Esophagus squamous epithelium (tissue), 5 donors: ENCODE results near the gene DENND4C. TPM values are rescaled to one million over a fixed set of nuclear protein-coding genes. Genes with fewer than 3 reads are reported as not detected.
"Not testable (repeated sequence)": the region's sequence is repeated elsewhere in the genome, so short reads cannot be mapped to it uniquely, and the experiment has no call there.

Source experiments
- DNase-seq: peaks from one replicate; lab custom pipeline; 2025; lab: John Stamatoyannopoulos, UW
- H3K27ac ChIP-seq, 4 donors: fragments of 200-600 bp; sonication (generic); one replicate each; pipeline ENCODE4 v1.5.1; 2016 to 2019; ENCODE audit warnings: mild to moderate bottlenecking in 1 of 4
- H3K27me3 ChIP-seq, 4 donors: fragments of 200-600 bp; sonication (generic); 1 replicate in 3 of 4; 2 replicates in 1 of 4; pipeline versions ENCODE4 v1.5.1 to v1.6.0; 2017 to 2021; ENCODE audit warnings: antibody characterized with exemption in 1 of 4
- H3K36me3 ChIP-seq, 3 donors: fragments of 200-600 bp; sonication (generic); one replicate each; pipeline ENCODE4 v1.5.1; 2016 to 2019
- H3K4me1 ChIP-seq, 3 donors: fragments of 200-600 bp; sonication (generic); one replicate each; pipeline ENCODE4 v1.5.1; 2017 to 2019
- H3K4me3 ChIP-seq, 4 donors: fragments of 200-600 bp; sonication (generic); 1 replicate in 3 of 4; 2 replicates in 1 of 4; pipeline ENCODE4 v1.5.1; 2016 to 2019; ENCODE audit warnings: mild to moderate bottlenecking in 2 of 4, moderate library complexity in 1 of 4
- H3K9me3 ChIP-seq, 3 donors: fragments of 200-600 bp; sonication (generic); one replicate each; pipeline ENCODE4 v1.5.1; 2016 to 2019
- POLR2A ChIP-seq, 4 donors: fragments of 450-650 bp; IDR thresholded peaks; one replicate each; pipeline ENCODE4 v1.6.1; 2017; ENCODE audit warnings: antibody characterized with exemption in 4 of 4, mild to moderate bottlenecking in 4 of 4, moderate library complexity in 3 of 4
- WGBS, 2 donors: methylation state at CpG; one replicate each; pipeline ENCODE4 v1.1.5; 2018; 5-methylcytosine and 5-hydroxymethylcytosine counted together
- intact Hi-C: fragments of 100-400 bp; cut with DNase I; formaldehyde crosslinking; loops from one replicate; pipeline ENCODE4 v1.15.0; 2022
- total RNA-seq, 4 donors: library from RNA; depleted of rRNA; stranded (reverse); fragments of >200 nt; gene quantifications; one replicate each; pipeline ENCODE4 v1.1.0, GENCODE V29; 2016
- TF ChIP-seq, protein P1 (sequence below), 6 experiments: fragments of 450-650 bp in 4 of 6; fragments of 200-600 bp in 2 of 6; sonication (generic) in 2 of 6; IDR thresholded peaks; one replicate each; pipeline ENCODE4 v1.5.1; 2016 to 2019; ENCODE audit warnings: antibody characterized with exemption in 6 of 6, mild to moderate bottlenecking in 4 of 6, moderate library complexity in 4 of 6
- donor health status: DM: yes; HTN: yes; CAD: no.

The DENND4C gene
- total RNA-seq, 4 donors from 2014 or later, result 32.7 to 65.8 (median 50.7) TPM

DNA sequence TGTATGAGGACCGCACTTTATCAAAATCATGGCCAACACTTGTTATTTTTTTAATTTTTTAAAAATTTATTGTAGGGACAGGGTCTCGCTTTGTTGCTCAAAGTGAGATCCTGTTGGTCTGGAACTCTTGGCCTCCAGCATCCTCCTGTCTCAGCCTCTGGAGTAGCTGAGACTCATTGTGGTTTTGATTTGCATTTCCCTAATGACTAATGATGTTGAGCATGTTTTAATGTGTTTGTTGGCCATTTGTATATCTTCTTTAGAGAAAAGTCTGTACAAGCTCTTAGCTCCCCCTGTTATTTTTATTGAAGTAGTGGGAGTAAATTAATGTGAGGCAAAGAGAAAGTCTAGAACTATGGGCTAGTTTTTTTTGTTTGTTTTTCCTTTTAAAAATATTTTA, 151.2 kb downstream of the DENND4C start:
- H3K27me3 ChIP-seq, result no peaks in the 10 kb centered on the region
- no peak overlapping the region for H3K4me3 ChIP-seq
- DNase-seq, result no peak
- peaks cover 0 to 22% (median 2%) of the 10 kb centered on the region in 3 donors for H3K36me3 ChIP-seq
- TF ChIP-seq, protein P1, sequence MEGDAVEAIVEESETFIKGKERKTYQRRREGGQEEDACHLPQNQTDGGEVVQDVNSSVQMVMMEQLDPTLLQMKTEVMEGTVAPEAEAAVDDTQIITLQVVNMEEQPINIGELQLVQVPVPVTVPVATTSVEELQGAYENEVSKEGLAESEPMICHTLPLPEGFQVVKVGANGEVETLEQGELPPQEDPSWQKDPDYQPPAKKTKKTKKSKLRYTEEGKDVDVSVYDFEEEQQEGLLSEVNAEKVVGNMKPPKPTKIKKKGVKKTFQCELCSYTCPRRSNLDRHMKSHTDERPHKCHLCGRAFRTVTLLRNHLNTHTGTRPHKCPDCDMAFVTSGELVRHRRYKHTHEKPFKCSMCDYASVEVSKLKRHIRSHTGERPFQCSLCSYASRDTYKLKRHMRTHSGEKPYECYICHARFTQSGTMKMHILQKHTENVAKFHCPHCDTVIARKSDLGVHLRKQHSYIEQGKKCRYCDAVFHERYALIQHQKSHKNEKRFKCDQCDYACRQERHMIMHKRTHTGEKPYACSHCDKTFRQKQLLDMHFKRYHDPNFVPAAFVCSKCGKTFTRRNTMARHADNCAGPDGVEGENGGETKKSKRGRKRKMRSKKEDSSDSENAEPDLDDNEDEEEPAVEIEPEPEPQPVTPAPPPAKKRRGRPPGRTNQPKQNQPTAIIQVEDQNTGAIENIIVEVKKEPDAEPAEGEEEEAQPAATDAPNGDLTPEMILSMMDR (IDR thresholded peaks at IDR 0.05), result no peak
- TF ChIP-seq POLR2A (IDR thresholded peaks at IDR 0.05), result no peak
- no peaks in the 10 kb centered on the region for H3K9me3 ChIP-seq
- WGBS, 2 donors, result 86 to 100% methylated on average over 2 of the region's 2 CpGs
- intact Hi-C loops, result no loop called here
- H3K4me1 ChIP-seq, result peaks cover 5 to 32% (median 12%) of the 10 kb centered on the region in 3 donors
- no peak overlapping the region for H3K27ac ChIP-seq

DNA sequence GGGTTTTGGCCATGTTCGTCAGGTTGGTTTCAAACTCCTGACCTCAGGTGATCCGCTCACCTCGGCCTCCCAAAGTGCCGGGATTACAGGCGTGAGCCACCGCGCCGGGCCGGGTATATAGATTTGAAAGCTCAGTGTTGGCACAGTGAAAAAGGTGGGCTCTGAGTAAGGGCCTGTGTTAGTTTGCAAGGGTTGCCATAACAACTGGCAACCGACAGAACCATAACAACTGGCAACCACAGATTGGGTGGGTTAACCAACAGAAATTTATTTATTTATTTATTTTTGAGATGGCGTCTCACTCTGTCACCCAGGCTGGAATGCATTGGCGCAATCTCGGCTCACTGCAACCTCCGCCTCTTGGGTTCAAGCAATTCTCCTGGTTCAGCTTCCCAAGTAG, 154.7 kb downstream of the DENND4C start:
- H3K27me3 ChIP-seq, H3K36me3 ChIP-seq, H3K9me3 ChIP-seq, H3K4me3 ChIP-seq, H3K4me1 ChIP-seq, H3K27ac ChIP-seq, intact Hi-C loops, DNase-seq: not testable (repeated sequence)
- WGBS, 2 donors, result 96 to 99% methylated on average over 7 to 13 of the region's 14 CpGs

DNA sequence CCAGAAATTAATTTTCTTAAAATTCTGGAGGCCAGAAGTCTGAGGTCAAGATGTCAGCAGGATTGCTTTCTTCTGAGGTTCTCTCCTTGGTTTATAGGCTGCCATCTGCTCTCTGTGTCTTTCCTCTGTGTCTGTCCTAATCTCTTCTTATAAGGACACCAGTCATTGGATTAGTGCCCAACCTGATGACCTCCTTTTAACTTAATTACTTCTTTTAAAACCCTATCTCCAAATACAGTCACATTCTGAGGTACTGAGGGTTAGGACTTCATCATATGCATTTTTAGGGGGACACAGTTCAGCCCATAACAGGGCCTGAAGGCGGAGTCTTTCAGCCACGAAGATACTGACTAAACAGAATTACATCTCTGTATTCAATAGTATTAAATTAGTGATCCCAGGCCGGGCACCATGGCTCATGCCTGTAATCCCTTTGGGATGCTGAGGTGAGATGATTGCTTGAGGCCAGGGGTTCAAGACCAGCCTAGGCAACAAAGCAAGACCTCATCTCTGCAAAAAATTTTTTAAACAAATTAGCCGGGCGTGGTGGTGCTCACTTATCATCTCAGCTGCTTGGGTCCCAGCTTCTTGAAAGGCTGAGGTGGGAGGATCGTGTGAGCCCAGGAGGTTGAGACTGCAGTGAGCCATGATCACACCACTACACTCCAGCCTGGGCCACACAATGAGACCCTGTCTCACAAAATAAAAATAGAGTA, 155.5 kb downstream of the DENND4C start:
- no peaks in the 10 kb centered on the region for H3K27me3 ChIP-seq
- no peak overlapping the region for H3K4me3 ChIP-seq
- intact Hi-C loops, result no loop called here
- no peaks in the 10 kb centered on the region for H3K9me3 ChIP-seq
- no peaks in the 10 kb centered on the region for H3K4me1 ChIP-seq
- 87 to 94% methylated on average over 5 to 6 of the region's 6 CpGs for WGBS, 2 donors
- no peaks in the 10 kb centered on the region for H3K36me3 ChIP-seq
- TF ChIP-seq, protein P1 (IDR thresholded peaks at IDR 0.05), result no peak
- TF ChIP-seq POLR2A (IDR thresholded peaks at IDR 0.05), result no peak
- no peak for DNase-seq
- H3K27ac ChIP-seq, result no peak overlapping the region

DNA sequence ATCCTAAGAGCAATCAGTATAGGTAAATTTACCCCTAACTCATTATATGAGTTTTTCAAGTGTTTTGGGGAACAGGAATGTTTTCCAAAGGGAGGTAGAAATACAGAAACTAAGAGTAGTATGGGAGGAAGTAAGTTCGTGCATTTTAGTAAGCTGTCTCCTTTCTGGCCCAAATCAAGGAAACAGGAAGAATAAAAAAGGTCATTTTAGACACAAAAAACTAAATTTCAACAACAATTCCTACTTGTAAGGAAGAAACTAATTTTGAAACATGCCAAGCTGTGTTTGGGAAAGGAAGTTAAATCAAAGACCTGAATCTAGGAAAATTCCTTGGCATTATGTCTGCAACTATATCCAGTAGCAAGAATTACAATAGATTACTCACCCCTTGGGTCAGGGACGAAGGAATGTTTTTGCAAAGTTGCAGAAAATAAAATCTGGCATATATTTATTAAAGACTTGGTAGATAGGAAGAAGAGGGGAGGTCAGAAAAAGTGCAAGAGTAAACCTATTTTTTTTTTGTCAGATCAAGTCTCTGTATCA, 156.1 kb downstream of the DENND4C start:
- Histone ChIP-seq H3K9me3 (no peaks in the 10 kb centered on the region), H3K4me3 (no peak overlapping the region), H3K27ac (no peak overlapping the region), H3K27me3 (no peaks in the 10 kb centered on the region), H3K36me3 (no peaks in the 10 kb centered on the region), H3K4me1 (no peaks in the 10 kb centered on the region)
- DNase-seq, result no peak
- intact Hi-C loops, result no loop called here
- TF ChIP-seq, protein P1 (IDR thresholded peaks at IDR 0.05), result no peak
- TF ChIP-seq POLR2A (IDR thresholded peaks at IDR 0.05), result no peak
- 46 to 57% methylated on average over 2 of the region's 2 CpGs for whole genome bisulfite sequencing, 2 donors

DNA sequence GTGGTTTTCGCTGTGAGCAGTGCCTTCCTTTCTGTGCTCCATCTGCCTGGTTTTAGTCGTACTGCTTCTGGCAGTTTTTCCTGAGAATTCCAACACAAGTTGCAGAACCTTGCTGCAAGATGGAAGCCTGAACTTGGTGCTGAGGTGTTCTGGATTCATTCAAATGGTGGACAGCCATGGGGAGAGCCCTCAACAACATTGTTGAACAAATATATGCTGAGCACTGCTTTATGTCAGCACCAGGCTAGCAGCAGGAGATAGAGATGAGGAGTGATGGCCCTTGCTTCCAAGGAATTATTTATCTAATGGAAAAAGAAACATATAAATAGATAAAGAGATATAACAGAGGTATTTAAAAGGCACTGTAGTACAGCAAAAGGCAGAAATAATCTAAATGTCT, 156.8 kb downstream of the DENND4C start:
- H3K27me3 ChIP-seq, result no peaks in the 10 kb centered on the region
- no peaks in the 10 kb centered on the region for H3K9me3 ChIP-seq
- H3K4me1 ChIP-seq, result no peaks in the 10 kb centered on the region
- no peak for DNase-seq
- 81 to 85% methylated on average over 2 of the region's 2 CpGs for WGBS, 2 donors
- no peaks in the 10 kb centered on the region for H3K36me3 ChIP-seq
- intact Hi-C loops, result no loop called here
- no peak overlapping the region for H3K4me3 ChIP-seq
- no peak for TF ChIP-seq POLR2A (IDR thresholded peaks at IDR 0.05)
- TF ChIP-seq, protein P1 (IDR thresholded peaks at IDR 0.05), result no peak
- H3K27ac ChIP-seq, result no peak overlapping the region

DNA sequence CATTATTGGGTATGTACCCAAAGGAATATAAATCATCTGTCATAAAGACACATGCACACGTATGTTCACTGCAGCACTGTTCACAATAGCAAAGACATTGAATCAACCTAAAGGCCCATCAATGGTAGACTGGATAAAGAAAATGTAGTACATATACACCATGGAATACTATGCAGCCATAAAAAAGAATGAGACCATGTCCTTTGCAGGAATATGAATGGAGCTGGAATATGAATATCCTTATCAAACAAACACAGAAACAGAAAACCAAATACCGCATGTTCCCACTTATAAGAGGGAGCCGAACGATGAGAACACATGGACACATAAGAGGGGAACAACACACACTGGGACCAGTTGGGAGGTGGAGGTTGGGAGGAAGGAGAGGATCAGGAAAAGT, 159.0 kb downstream of the DENND4C start:
- intact Hi-C loops, H3K27ac ChIP-seq, H3K36me3 ChIP-seq, H3K27me3 ChIP-seq, H3K4me1 ChIP-seq, H3K4me3 ChIP-seq, DNase-seq, H3K9me3 ChIP-seq: not testable (repeated sequence)
- 89 to 92% methylated on average over 4 of the region's 4 CpGs for WGBS, 2 donors
